Measurements from ENCODE around the gene NLGN4X. TPM values are rescaled to one million over a fixed set of nuclear protein-coding genes. Genes with fewer than 3 reads are reported as not detected.

The NLGN4X gene
- polyA plus RNA-seq, 1 donor from 2014 or later: 18.0 TPM

- H2AFZ ChIP-seq (ENCODE audit: low read depth, low read length): no peak overlapping the region
- no peak overlapping the region for H3K9ac ChIP-seq (ENCODE audit: low read length)
- no peaks in the 10 kb centered on the region for H3K36me3 ChIP-seq (ENCODE audit: insufficient read depth, low read length)
- H3F3A ChIP-seq (ENCODE audit: insufficient read depth, low read length, poor library complexity, severe bottlenecking): no peaks in the 10 kb centered on the region
- no peaks in the 10 kb centered on the region for H3K27me3 ChIP-seq (ENCODE audit: insufficient read depth, low read depth, low read length)
- H3K9me3 ChIP-seq (ENCODE audit: low read length): no peaks in the 10 kb centered on the region
- no peaks in the 10 kb centered on the region for H4K20me1 ChIP-seq (ENCODE audit: insufficient read depth)
- H3K9me2 ChIP-seq (ENCODE audit: insufficient read depth, low read length): no peaks in the 10 kb centered on the region
- H3K79me2 ChIP-seq (replicated peaks; ENCODE audit: insufficient read depth, low read length): no peaks in the 10 kb centered on the region
- TF ChIP-seq REST (IDR thresholded peaks at IDR 0.05; ENCODE audit: borderline replicate concordance) (no peak), TAF1 (IDR thresholded peaks at IDR 0.05; ENCODE audit: low read depth) (no peak), EP300 (conservative IDR thresholded peaks at IDR 0.05; ENCODE audit: poor library complexity, severe bottlenecking) (no peak), MXI1 (conservative IDR thresholded peaks at IDR 0.05; ENCODE audit: poor library complexity, severe bottlenecking) (no peak), EZH2 (IDR thresholded peaks at IDR 0.05; ENCODE audit: borderline replicate concordance, insufficient read depth, low read length, poor library complexity, severe bottlenecking) (no peak), RAD21 (conservative IDR thresholded peaks at IDR 0.05) (no peak), POLR2AphosphoS5 (IDR thresholded peaks at IDR 0.05) (no peak), SMC3 (conservative IDR thresholded peaks at IDR 0.05; ENCODE audit: poor library complexity) (no peak), CTCF (IDR thresholded peaks at IDR 0.05; ENCODE audit: poor library complexity, severe bottlenecking) (no peak)
- no peak overlapping the region for H3K4me3 ChIP-seq (ENCODE audit: low read length)
- H3K27ac ChIP-seq (ENCODE audit: low read length): no peak overlapping the region
- no peak overlapping the region for H3K4me2 ChIP-seq (ENCODE audit: low read length)
Observed at GRCh38 chrX:6175914-6176313, 52.8 kb downstream of the NLGN4X start.

GRCh38 chrX:6170424-6170823 is 58.2 kb downstream of the NLGN4X start:
- no peaks in the 10 kb centered on the region for H4K20me1 ChIP-seq (ENCODE audit: insufficient read depth)
- H3K4me2 ChIP-seq (ENCODE audit: low read length): no peak overlapping the region
- H3K79me2 ChIP-seq (replicated peaks; ENCODE audit: insufficient read depth, low read length): no peaks in the 10 kb centered on the region
- no peaks in the 10 kb centered on the region for H3K36me3 ChIP-seq (ENCODE audit: insufficient read depth, low read length)
- no peaks in the 10 kb centered on the region for H3F3A ChIP-seq (ENCODE audit: insufficient read depth, low read length, poor library complexity, severe bottlenecking)
- H3K9ac ChIP-seq (ENCODE audit: low read length): no peak overlapping the region
- H3K9me3 ChIP-seq (ENCODE audit: low read length): no peaks in the 10 kb centered on the region
- no peaks in the 10 kb centered on the region for H3K27me3 ChIP-seq (ENCODE audit: insufficient read depth, low read depth, low read length)
- TF ChIP-seq EZH2 (IDR thresholded peaks at IDR 0.05; ENCODE audit: borderline replicate concordance, insufficient read depth, low read length, poor library complexity, severe bottlenecking) (no peak), RAD21 (conservative IDR thresholded peaks at IDR 0.05) (no peak), TAF1 (IDR thresholded peaks at IDR 0.05; ENCODE audit: low read depth) (no peak), CTCF (IDR thresholded peaks at IDR 0.05; ENCODE audit: poor library complexity, severe bottlenecking) (no peak), MXI1 (conservative IDR thresholded peaks at IDR 0.05; ENCODE audit: poor library complexity, severe bottlenecking) (no peak), POLR2AphosphoS5 (IDR thresholded peaks at IDR 0.05) (no peak), EP300 (conservative IDR thresholded peaks at IDR 0.05; ENCODE audit: poor library complexity, severe bottlenecking) (no peak), REST (IDR thresholded peaks at IDR 0.05; ENCODE audit: borderline replicate concordance) (no peak), SMC3 (conservative IDR thresholded peaks at IDR 0.05; ENCODE audit: poor library complexity) (no peak)
- no peak overlapping the region for H2AFZ ChIP-seq (ENCODE audit: low read depth, low read length)
- H3K9me2 ChIP-seq (ENCODE audit: insufficient read depth, low read length): no peaks in the 10 kb centered on the region
- no peak overlapping the region for H3K27ac ChIP-seq (ENCODE audit: low read length)
- H3K4me3 ChIP-seq (ENCODE audit: low read length): no peak overlapping the region
